ENCODE data around the gene COA8. TPM values are rescaled to one million over a fixed set of nuclear protein-coding genes. Genes with fewer than 3 reads are reported as not detected.

The COA8 gene
- total and polyA plus RNA-seq, 2 of the 13 experiments (the other 11 are each of a cell fraction or from before 2014, with no cell fraction given), result 10.9 to 25.1 TPM

- TF ChIP-seq ZNF296 (CRISPR knock-in tag; conservative IDR thresholded peaks at IDR 0.05), result no peak
- TF ChIP-seq MXD1 (CRISPR knock-in tag; IDR thresholded peaks at IDR 0.05), result peak; percentile 95; the same call in 1 of the 2 replicates
- TF ChIP-seq, protein P1, sequence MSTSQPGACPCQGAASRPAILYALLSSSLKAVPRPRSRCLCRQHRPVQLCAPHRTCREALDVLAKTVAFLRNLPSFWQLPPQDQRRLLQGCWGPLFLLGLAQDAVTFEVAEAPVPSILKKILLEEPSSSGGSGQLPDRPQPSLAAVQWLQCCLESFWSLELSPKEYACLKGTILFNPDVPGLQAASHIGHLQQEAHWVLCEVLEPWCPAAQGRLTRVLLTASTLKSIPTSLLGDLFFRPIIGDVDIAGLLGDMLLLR (CRISPR knock-in tag; IDR thresholded peaks at IDR 0.05), result peak; percentile 91; the same call in 1 of the 2 replicates
- TF ChIP-seq, protein P2, sequence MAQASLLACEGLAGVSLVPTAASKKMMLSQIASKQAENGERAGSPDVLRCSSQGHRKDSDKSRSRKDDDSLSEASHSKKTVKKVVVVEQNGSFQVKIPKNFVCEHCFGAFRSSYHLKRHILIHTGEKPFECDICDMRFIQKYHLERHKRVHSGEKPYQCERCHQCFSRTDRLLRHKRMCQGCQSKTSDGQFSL (CRISPR knock-in tag; IDR thresholded peaks at IDR 0.05), result no peak
- 0 out of 2 replicates have a peak, but pooled peaks have one; percentile 33 for TF ChIP-seq ZNF879 (CRISPR knock-in tag; IDR thresholded peaks at IDR 0.05)
- no peak for TF ChIP-seq KAT8 (CRISPR knock-in tag; IDR thresholded peaks at IDR 0.05)
- TF ChIP-seq MXI1 (IDR thresholded peaks at IDR 0.05; ENCODE audit: borderline replicate concordance, low read depth, low read length), result peak; percentile 98
- 0 out of 2 replicates have a peak, but pooled peaks have one; percentile 22 for TF ChIP-seq JUNB (CRISPR knock-in tag; IDR thresholded peaks at IDR 0.05; ENCODE audit: borderline replicate concordance)
- no peak for TF ChIP-seq KDM5A (IDR thresholded peaks at IDR 0.05; ENCODE audit: borderline replicate concordance, low read length)
- no peak for TF ChIP-seq ZBTB7A (CRISPR knock-in tag; IDR thresholded peaks at IDR 0.05)
- peak; percentile 86 for TF ChIP-seq ARID4A (CRISPR knock-in tag; IDR thresholded peaks at IDR 0.05; ENCODE audit: borderline replicate concordance)
- TF ChIP-seq ELF3 (CRISPR knock-in tag; IDR thresholded peaks at IDR 0.05), result 0 out of 2 replicates have a peak, but pooled peaks have one; percentile 21
- TF ChIP-seq TGIF2 (CRISPR knock-in tag; IDR thresholded peaks at IDR 0.05), result peak; percentile 99
- TF ChIP-seq, protein P3, sequence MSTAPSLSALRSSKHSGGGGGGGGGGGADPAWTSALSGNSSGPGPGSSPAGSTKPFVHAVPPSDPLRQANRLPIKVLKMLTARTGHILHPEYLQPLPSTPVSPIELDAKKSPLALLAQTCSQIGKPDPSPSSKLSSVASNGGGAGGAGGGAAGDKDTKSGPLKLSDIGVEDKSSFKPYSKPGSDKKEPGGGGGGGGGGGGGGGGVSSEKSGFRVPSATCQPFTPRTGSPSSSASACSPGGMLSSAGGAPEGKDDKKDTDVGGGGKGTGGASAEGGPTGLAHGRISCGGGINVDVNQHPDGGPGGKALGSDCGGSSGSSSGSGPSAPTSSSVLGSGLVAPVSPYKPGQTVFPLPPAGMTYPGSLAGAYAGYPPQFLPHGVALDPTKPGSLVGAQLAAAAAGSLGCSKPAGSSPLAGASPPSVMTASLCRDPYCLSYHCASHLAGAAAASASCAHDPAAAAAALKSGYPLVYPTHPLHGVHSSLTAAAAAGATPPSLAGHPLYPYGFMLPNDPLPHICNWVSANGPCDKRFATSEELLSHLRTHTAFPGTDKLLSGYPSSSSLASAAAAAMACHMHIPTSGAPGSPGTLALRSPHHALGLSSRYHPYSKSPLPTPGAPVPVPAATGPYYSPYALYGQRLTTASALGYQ (CRISPR knock-in tag; IDR thresholded peaks at IDR 0.05), result no peak
- peak; percentile 84; the same call in 1 of the 2 replicates for TF ChIP-seq MXD3 (CRISPR knock-in tag; IDR thresholded peaks at IDR 0.05)
- TF ChIP-seq, protein P4, sequence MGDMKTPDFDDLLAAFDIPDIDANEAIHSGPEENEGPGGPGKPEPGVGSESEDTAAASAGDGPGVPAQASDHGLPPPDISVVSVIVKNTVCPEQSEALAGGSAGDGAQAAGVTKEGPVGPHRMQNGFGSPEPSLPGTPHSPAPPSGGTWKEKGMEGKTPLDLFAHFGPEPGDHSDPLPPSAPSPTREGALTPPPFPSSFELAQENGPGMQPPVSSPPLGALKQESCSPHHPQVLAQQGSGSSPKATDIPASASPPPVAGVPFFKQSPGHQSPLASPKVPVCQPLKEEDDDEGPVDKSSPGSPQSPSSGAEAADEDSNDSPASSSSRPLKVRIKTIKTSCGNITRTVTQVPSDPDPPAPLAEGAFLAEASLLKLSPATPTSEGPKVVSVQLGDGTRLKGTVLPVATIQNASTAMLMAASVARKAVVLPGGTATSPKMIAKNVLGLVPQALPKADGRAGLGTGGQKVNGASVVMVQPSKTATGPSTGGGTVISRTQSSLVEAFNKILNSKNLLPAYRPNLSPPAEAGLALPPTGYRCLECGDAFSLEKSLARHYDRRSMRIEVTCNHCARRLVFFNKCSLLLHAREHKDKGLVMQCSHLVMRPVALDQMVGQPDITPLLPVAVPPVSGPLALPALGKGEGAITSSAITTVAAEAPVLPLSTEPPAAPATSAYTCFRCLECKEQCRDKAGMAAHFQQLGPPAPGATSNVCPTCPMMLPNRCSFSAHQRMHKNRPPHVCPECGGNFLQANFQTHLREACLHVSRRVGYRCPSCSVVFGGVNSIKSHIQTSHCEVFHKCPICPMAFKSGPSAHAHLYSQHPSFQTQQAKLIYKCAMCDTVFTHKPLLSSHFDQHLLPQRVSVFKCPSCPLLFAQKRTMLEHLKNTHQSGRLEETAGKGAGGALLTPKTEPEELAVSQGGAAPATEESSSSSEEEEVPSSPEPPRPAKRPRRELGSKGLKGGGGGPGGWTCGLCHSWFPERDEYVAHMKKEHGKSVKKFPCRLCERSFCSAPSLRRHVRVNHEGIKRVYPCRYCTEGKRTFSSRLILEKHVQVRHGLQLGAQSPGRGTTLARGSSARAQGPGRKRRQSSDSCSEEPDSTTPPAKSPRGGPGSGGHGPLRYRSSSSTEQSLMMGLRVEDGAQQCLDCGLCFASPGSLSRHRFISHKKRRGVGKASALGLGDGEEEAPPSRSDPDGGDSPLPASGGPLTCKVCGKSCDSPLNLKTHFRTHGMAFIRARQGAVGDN (CRISPR knock-in tag; IDR thresholded peaks at IDR 0.05), result peak; percentile 74
Observed at GRCh38 chr14:103606963-103607668, 44.4 kb downstream of the COA8 start (continued).

Measured in HepG2 (cell line).